ENCODE data around the gene DLX1.

DLX1 gene

DNA sequence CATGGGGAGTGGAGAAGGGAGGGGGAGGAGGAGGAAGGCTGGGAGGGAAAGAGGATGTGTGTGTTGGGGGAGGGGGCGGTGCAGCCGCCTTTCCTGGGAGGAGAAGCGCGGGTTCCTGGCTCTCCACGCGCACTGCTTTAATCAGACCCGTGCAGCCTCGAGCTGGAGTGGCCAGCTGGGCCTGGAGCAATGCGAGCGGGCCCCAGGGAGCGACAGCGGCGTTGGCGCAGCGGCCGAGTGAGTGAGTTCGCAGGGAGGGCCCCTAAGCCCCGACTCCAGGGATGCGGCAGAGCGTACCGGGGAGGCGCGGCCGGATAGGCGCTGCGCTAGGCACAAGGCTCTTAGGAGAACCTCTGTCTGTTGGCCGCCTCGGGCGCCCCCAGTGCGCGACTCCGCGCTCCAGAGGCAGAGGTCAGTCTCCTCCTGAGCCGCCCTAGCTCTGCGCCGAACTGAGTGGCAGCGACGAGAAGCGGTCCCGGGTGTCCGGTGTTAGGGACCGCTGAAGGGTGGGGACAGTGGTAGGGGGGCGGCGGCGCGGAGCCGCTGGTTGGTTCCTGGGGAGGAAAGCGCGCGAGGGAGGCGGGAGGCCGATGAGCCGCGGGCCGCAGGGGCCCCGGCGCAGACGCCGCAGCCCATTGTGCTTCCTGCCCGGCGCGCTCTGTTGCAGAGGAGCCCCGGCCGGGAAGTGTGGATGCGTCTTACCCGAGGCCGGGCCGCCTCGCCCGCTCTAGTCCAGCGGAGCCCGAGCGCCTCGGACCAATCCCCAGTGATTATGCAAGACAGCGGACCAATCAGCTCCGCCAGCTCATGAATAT is 455 bp upstream of the DLX1 start (continued):
- TF ChIP-seq, protein P1, sequence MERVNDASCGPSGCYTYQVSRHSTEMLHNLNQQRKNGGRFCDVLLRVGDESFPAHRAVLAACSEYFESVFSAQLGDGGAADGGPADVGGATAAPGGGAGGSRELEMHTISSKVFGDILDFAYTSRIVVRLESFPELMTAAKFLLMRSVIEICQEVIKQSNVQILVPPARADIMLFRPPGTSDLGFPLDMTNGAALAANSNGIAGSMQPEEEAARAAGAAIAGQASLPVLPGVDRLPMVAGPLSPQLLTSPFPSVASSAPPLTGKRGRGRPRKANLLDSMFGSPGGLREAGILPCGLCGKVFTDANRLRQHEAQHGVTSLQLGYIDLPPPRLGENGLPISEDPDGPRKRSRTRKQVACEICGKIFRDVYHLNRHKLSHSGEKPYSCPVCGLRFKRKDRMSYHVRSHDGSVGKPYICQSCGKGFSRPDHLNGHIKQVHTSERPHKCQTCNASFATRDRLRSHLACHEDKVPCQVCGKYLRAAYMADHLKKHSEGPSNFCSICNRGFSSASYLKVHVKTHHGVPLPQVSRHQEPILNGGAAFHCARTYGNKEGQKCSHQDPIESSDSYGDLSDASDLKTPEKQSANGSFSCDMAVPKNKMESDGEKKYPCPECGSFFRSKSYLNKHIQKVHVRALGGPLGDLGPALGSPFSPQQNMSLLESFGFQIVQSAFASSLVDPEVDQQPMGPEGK (tag by site-specific recombination; IDR thresholded peaks at IDR 0.05), result peak; percentile 80; the same call in 1 of the 2 replicates
- TF ChIP-seq ZXDB (tag by site-specific recombination; IDR thresholded peaks at IDR 0.05), result peak; percentile 77
- TF ChIP-seq KLF8 (tag by site-specific recombination; IDR thresholded peaks at IDR 0.05), result peak; percentile 79
- TF ChIP-seq SP2 (tag by site-specific recombination; IDR thresholded peaks at IDR 0.05), result peak; percentile 68
- TF ChIP-seq, protein P2, sequence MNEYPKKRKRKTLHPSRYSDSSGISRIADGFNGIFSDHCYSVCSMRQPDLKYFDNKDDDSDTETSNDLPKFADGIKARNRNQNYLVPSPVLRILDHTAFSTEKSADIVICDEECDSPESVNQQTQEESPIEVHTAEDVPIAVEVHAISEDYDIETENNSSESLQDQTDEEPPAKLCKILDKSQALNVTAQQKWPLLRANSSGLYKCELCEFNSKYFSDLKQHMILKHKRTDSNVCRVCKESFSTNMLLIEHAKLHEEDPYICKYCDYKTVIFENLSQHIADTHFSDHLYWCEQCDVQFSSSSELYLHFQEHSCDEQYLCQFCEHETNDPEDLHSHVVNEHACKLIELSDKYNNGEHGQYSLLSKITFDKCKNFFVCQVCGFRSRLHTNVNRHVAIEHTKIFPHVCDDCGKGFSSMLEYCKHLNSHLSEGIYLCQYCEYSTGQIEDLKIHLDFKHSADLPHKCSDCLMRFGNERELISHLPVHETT (tag by site-specific recombination; IDR thresholded peaks at IDR 0.05), result peak; percentile 24; the same call in 1 of the 2 replicates
- peak; percentile 52 for TF ChIP-seq ZFHX2 (tag by site-specific recombination; conservative IDR thresholded peaks at IDR 0.05)
- TF ChIP-seq ZNF239 (tag by site-specific recombination; IDR thresholded peaks at IDR 0.05), result no peak
- 0 out of 2 replicates have a peak, but pooled peaks have one; percentile 42 for TF ChIP-seq ZNF324 (tag by site-specific recombination; IDR thresholded peaks at IDR 0.05)
- TF ChIP-seq ZNF423 (tag by site-specific recombination; IDR thresholded peaks at IDR 0.05), result peak; percentile 10; the same call in 1 of the 2 replicates
- peak; percentile 84 for TF ChIP-seq ZBTB17 (tag by site-specific recombination; IDR thresholded peaks at IDR 0.05)
- TF ChIP-seq, protein P3, sequence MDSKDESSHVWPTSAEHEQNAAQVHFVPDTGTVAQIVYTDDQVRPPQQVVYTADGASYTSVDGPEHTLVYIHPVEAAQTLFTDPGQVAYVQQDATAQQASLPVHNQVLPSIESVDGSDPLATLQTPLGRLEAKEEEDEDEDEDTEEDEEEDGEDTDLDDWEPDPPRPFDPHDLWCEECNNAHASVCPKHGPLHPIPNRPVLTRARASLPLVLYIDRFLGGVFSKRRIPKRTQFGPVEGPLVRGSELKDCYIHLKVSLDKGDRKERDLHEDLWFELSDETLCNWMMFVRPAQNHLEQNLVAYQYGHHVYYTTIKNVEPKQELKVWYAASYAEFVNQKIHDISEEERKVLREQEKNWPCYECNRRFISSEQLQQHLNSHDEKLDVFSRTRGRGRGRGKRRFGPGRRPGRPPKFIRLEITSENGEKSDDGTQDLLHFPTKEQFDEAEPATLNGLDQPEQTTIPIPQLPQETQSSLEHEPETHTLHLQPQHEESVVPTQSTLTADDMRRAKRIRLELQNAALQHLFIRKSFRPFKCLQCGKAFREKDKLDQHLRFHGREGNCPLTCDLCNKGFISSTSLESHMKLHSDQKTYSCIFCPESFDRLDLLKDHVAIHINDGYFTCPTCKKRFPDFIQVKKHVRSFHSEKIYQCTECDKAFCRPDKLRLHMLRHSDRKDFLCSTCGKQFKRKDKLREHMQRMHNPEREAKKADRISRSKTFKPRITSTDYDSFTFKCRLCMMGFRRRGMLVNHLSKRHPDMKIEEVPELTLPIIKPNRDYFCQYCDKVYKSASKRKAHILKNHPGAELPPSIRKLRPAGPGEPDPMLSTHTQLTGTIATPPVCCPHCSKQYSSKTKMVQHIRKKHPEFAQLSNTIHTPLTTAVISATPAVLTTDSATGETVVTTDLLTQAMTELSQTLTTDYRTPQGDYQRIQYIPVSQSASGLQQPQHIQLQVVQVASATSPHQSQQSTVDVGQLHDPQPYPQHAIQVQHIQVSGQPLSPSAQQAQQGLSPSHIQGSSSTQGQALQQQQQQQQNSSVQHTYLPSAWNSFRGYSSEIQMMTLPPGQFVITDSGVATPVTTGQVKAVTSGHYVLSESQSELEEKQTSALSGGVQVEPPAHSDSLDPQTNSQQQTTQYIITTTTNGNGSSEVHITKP (tag by site-specific recombination; IDR thresholded peaks at IDR 0.05), result peak; percentile 59
- TF ChIP-seq ZNF223 (tag by site-specific recombination; IDR thresholded peaks at IDR 0.05), result no peak
- TF ChIP-seq GFI1B (tag by site-specific recombination; IDR thresholded peaks at IDR 0.05), result 0 out of 2 replicates have a peak, but pooled peaks have one; percentile 36
- 0 out of 2 replicates have a peak, but pooled peaks have one; percentile 12 for TF ChIP-seq YY2 (tag by site-specific recombination; IDR thresholded peaks at IDR 0.05)
- no peak for TF ChIP-seq ZNF530 (tag by site-specific recombination; IDR thresholded peaks at IDR 0.05; ENCODE audit: low read depth)
- TF ChIP-seq ZNF16 (tag by site-specific recombination; IDR thresholded peaks at IDR 0.05; ENCODE audit: low read depth), result no peak
- TF ChIP-seq, protein P4, sequence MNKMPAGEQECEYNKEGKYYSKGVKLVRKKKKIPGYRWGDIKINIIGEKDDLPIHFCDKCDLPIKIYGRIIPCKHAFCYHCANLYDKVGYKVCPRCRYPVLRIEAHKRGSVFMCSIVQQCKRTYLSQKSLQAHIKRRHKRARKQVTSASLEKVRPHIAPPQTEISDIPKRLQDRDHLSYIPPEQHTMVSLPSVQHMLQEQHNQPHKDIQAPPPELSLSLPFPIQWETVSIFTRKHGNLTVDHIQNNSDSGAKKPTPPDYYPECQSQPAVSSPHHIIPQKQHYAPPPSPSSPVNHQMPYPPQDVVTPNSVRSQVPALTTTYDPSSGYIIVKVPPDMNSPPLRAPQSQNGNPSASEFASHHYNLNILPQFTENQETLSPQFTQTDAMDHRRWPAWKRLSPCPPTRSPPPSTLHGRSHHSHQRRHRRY (tag by site-specific recombination; IDR thresholded peaks at IDR 0.05), result 0 out of 2 replicates have a peak, but pooled peaks have one; percentile 34
- TF ChIP-seq ZNF10 (tag by site-specific recombination; IDR thresholded peaks at IDR 0.05), result peak; percentile 29; the same call in 1 of the 2 replicates
- TF ChIP-seq ZNF335 (tag by site-specific recombination; conservative IDR thresholded peaks at IDR 0.05), result peak; percentile 76
- no peak for TF ChIP-seq SETDB1 (IDR thresholded peaks at IDR 0.05; ENCODE audit: insufficient read length, low read length)
- 0 out of 2 replicates have a peak, but pooled peaks have one; percentile 19 for TF ChIP-seq ZNF610 (tag by site-specific recombination; IDR thresholded peaks at IDR 0.05; ENCODE audit: borderline replicate concordance)
- TF ChIP-seq ZNF366 (tag by site-specific recombination; conservative IDR thresholded peaks at IDR 0.05), result peak; percentile 64
